GM23338 (cell line): ENCODE data around the gene MYH7. TPM values are rescaled to one million over a fixed set of nuclear protein-coding genes. Genes with fewer than 3 reads are reported as not detected.

Experiments
- ATAC-seq: fragments of 200-7000 bp; cut with Tn5 transposase; 3 replicates; pipeline ENCODE4 v1.9.1; 2020
- DNase-seq: peaks from one replicate; pipeline ENCODE4 v3.0.0-alpha.2; 2015; ENCODE audit warnings: low spot score
- H2AFZ ChIP-seq: fragments of 200-600 bp; sonication (generic); 2 replicates; pipeline ENCODE4 v1.8.0; 2016; ENCODE audit warnings: antibody characterized with exemption, mild to moderate bottlenecking, moderate library complexity
- H3F3A ChIP-seq: fragments of 200-600 bp; sonication (generic); replicated peaks from 2 replicates; pipeline ENCODE4 v1.8.0; 2017; ENCODE audit warnings: antibody characterized with exemption, mixed run types, low read depth
- H3K27ac ChIP-seq: fragments of 200-600 bp; sonication (generic); 2 replicates; pipeline ENCODE4 v1.6.1; 2016; ENCODE audit warnings: low read depth
- H3K27me3 ChIP-seq: fragments of 200-600 bp; sonication (generic); 2 replicates; pipeline ENCODE4 v1.8.0; 2016; ENCODE audit warnings: mild to moderate bottlenecking, mixed run types, moderate library complexity; ENCODE audit not compliant: insufficient read depth
- H3K36me3 ChIP-seq: fragments of 200-600 bp; sonication (generic); 2 replicates; pipeline ENCODE4 v1.8.0; 2016; ENCODE audit warnings: mild to moderate bottlenecking; ENCODE audit not compliant: insufficient read depth
- H3K4me1 ChIP-seq: fragments of 200-600 bp; sonication (generic); 2 replicates; pipeline ENCODE4 v1.8.0; 2016; ENCODE audit warnings: mild to moderate bottlenecking, moderate library complexity; ENCODE audit not compliant: insufficient read depth
- H3K4me2 ChIP-seq: fragments of 200-600 bp; sonication (generic); 2 replicates; pipeline ENCODE4 v1.7.1; 2017; ENCODE audit warnings: mixed run types
- H3K4me3 ChIP-seq: fragments of 200-600 bp; sonication (generic); 2 replicates; pipeline ENCODE4 v1.6.1; 2016; ENCODE audit warnings: mixed run types
- H3K79me2 ChIP-seq: fragments of 200-600 bp; sonication (generic); replicated peaks from 2 replicates; pipeline ENCODE4 v1.8.0; 2017; ENCODE audit warnings: mild to moderate bottlenecking; ENCODE audit not compliant: insufficient read depth
- H3K9me2 ChIP-seq: fragments of 200-600 bp; sonication (generic); 2 replicates; pipeline ENCODE4 v1.8.0; 2017; ENCODE audit not compliant: insufficient read depth
- H4K20me1 ChIP-seq: fragments of 200-600 bp; sonication (generic); replicated peaks from 2 replicates; pipeline ENCODE4 v1.8.0; 2017; ENCODE audit warnings: mild to moderate bottlenecking; ENCODE audit not compliant: insufficient read depth
- H3K27ac Mint-ChIP-seq: 2 replicates; pipeline ENCODE4 v1.8.0; 2020; ENCODE audit warnings: inconsistent platforms, mild to moderate bottlenecking, moderate library complexity, mixed read lengths
- H3K27me3 Mint-ChIP-seq: 3 replicates; pipeline ENCODE4 v1.8.0; 2022; ENCODE audit warnings: low read depth, mild to moderate bottlenecking, moderate library complexity, mixed read lengths, inconsistent platforms; ENCODE audit not compliant: insufficient read depth, poor library complexity
- H3K36me3 Mint-ChIP-seq: 3 replicates; pipeline ENCODE4 v1.8.0; 2021; ENCODE audit warnings: low read depth, mild to moderate bottlenecking, inconsistent platforms, moderate library complexity, mixed read lengths
- H3K4me1 Mint-ChIP-seq: 3 replicates; pipeline ENCODE4 v1.8.0; 2020; ENCODE audit warnings: mild to moderate bottlenecking, inconsistent platforms, mixed read lengths
- H3K4me3 Mint-ChIP-seq: 3 replicates; pipeline ENCODE4 v1.8.0; 2021; ENCODE audit warnings: moderate library complexity, mild to moderate bottlenecking, inconsistent platforms, mixed read lengths
- H3K9me3 Mint-ChIP-seq: 3 replicates; pipeline ENCODE4 v1.8.0; 2020; ENCODE audit warnings: moderate library complexity, mild to moderate bottlenecking, inconsistent platforms, mixed read lengths
- ETS1 ChIP-seq: IDR thresholded peaks from 2 replicates; pipeline ENCODE4 v1.6.1; 2016; ENCODE audit warnings: antibody characterized with exemption
- EZH2 ChIP-seq: fragments of 200-600 bp; sonication (generic); IDR thresholded peaks from one replicate; pipeline ENCODE4 v1.8.0; 2017; ENCODE audit warnings: antibody characterized with exemption, mild to moderate bottlenecking, low read depth; ENCODE audit not compliant: unreplicated experiment
- JUNB ChIP-seq: IDR thresholded peaks from one replicate; pipeline ENCODE4 v1.6.1; 2016; ENCODE audit warnings: antibody characterized with exemption; ENCODE audit not compliant: unreplicated experiment
- NANOG ChIP-seq: IDR thresholded peaks from 2 replicates; pipeline ENCODE4 v1.6.1; 2016; ENCODE audit warnings: antibody characterized with exemption, borderline replicate concordance
- STAT1 ChIP-seq: IDR thresholded peaks from one replicate; pipeline ENCODE4 v1.6.1; 2016; ENCODE audit warnings: antibody characterized with exemption; ENCODE audit not compliant: unreplicated experiment
- ZNF114 ChIP-seq: fragments of 250-450 bp; sonication (Bioruptor Pico); IDR thresholded peaks from 2 replicates; pipeline ENCODE4 v1.5.0; 2020; ENCODE audit warnings: mild to moderate bottlenecking, moderate library complexity
- ZNF331 ChIP-seq: fragments of 250-450 bp; sonication (Bioruptor Pico); IDR thresholded peaks from 2 replicates; pipeline ENCODE4 v1.5.0; 2020; ENCODE audit warnings: low read depth, mild to moderate bottlenecking, moderate library complexity
- polyA plus RNA-seq: library from polyadenylated mRNA; unstranded; fragments of >200 nt; fragmentation: Nextera tagmentation; extraction: Ambion mirVana; gene quantifications from 2 replicates; pipeline ENCODE4 v1.2.1, GENCODE V29; 2016
- total RNA-seq: library from RNA; depleted of rRNA; stranded (reverse); fragments of >200 nt; shearing (Covaris generic); gene quantifications from 2 replicates; pipeline ENCODE4 v1.2.3, GENCODE V29; 2014
- TF ChIP-seq, protein P1 (sequence below), 2 experiments: fragments of 200-600 bp in 1 of 2; sonication (generic) in 1 of 2; conservative IDR thresholded peaks; 2 replicates each; pipeline versions ENCODE4 v1.5.1 to v1.6.1; 2016 to 2017; ENCODE audit warnings: antibody characterized with exemption in 2 of 2, low read depth in 2 of 2, mild to moderate bottlenecking in 2 of 2, moderate library complexity in 1 of 2
- TF ChIP-seq, protein P2 (sequence below): IDR thresholded peaks from one replicate; pipeline ENCODE4 v1.6.1; 2018; ENCODE audit warnings: antibody characterized with exemption; ENCODE audit not compliant: unreplicated experiment
- TF ChIP-seq, protein P3 (sequence below): fragments of 250-450 bp; sonication (Bioruptor Pico); IDR thresholded peaks from 2 replicates; pipeline ENCODE4 v1.5.0; 2020; ENCODE audit warnings: mild to moderate bottlenecking, moderate library complexity

Gene MYH7
- total and polyA plus RNA-seq, 2 experiments from 2014 or later: not detected

- no peak overlapping the region for H3K4me3 ChIP-seq
- no peaks in the 10 kb centered on the region for H3K27me3 ChIP-seq
- peak overlapping the region; percentile 98 for H2AFZ ChIP-seq
- H3K36me3 ChIP-seq: no peaks in the 10 kb centered on the region
- H4K20me1 ChIP-seq: no peaks in the 10 kb centered on the region
- H3K36me3 Mint-ChIP-seq: no peaks in the 10 kb centered on the region; the same call in 2 of the 3 replicates
- ATAC-seq: no peak
- H3K27ac ChIP-seq: no peak overlapping the region
- peaks cover 25% of the 10 kb centered on the region for H3K4me1 Mint-ChIP-seq
- DNase-seq: no peak
- no peak overlapping the region for H3K27ac Mint-ChIP-seq
- H3K9me2 ChIP-seq: peaks cover 7% of the 10 kb centered on the region; the same call in 1 of the 2 replicates
- TF ChIP-seq ZNF331 (no peak), ZNF114 (CRISPR knock-in tag) (no peak), JUNB (no peak), NANOG (no peak), ETS1 (no peak), EZH2 (no peak), STAT1 (no peak)
- TF ChIP-seq, protein P1, sequence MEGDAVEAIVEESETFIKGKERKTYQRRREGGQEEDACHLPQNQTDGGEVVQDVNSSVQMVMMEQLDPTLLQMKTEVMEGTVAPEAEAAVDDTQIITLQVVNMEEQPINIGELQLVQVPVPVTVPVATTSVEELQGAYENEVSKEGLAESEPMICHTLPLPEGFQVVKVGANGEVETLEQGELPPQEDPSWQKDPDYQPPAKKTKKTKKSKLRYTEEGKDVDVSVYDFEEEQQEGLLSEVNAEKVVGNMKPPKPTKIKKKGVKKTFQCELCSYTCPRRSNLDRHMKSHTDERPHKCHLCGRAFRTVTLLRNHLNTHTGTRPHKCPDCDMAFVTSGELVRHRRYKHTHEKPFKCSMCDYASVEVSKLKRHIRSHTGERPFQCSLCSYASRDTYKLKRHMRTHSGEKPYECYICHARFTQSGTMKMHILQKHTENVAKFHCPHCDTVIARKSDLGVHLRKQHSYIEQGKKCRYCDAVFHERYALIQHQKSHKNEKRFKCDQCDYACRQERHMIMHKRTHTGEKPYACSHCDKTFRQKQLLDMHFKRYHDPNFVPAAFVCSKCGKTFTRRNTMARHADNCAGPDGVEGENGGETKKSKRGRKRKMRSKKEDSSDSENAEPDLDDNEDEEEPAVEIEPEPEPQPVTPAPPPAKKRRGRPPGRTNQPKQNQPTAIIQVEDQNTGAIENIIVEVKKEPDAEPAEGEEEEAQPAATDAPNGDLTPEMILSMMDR (conservative IDR thresholded peaks at IDR 0.05; ENCODE audit: low read depth in 2 of 2): no peak
- TF ChIP-seq, protein P2, sequence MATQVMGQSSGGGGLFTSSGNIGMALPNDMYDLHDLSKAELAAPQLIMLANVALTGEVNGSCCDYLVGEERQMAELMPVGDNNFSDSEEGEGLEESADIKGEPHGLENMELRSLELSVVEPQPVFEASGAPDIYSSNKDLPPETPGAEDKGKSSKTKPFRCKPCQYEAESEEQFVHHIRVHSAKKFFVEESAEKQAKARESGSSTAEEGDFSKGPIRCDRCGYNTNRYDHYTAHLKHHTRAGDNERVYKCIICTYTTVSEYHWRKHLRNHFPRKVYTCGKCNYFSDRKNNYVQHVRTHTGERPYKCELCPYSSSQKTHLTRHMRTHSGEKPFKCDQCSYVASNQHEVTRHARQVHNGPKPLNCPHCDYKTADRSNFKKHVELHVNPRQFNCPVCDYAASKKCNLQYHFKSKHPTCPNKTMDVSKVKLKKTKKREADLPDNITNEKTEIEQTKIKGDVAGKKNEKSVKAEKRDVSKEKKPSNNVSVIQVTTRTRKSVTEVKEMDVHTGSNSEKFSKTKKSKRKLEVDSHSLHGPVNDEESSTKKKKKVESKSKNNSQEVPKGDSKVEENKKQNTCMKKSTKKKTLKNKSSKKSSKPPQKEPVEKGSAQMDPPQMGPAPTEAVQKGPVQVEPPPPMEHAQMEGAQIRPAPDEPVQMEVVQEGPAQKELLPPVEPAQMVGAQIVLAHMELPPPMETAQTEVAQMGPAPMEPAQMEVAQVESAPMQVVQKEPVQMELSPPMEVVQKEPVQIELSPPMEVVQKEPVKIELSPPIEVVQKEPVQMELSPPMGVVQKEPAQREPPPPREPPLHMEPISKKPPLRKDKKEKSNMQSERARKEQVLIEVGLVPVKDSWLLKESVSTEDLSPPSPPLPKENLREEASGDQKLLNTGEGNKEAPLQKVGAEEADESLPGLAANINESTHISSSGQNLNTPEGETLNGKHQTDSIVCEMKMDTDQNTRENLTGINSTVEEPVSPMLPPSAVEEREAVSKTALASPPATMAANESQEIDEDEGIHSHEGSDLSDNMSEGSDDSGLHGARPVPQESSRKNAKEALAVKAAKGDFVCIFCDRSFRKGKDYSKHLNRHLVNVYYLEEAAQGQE: no peak
- TF ChIP-seq, protein P3, sequence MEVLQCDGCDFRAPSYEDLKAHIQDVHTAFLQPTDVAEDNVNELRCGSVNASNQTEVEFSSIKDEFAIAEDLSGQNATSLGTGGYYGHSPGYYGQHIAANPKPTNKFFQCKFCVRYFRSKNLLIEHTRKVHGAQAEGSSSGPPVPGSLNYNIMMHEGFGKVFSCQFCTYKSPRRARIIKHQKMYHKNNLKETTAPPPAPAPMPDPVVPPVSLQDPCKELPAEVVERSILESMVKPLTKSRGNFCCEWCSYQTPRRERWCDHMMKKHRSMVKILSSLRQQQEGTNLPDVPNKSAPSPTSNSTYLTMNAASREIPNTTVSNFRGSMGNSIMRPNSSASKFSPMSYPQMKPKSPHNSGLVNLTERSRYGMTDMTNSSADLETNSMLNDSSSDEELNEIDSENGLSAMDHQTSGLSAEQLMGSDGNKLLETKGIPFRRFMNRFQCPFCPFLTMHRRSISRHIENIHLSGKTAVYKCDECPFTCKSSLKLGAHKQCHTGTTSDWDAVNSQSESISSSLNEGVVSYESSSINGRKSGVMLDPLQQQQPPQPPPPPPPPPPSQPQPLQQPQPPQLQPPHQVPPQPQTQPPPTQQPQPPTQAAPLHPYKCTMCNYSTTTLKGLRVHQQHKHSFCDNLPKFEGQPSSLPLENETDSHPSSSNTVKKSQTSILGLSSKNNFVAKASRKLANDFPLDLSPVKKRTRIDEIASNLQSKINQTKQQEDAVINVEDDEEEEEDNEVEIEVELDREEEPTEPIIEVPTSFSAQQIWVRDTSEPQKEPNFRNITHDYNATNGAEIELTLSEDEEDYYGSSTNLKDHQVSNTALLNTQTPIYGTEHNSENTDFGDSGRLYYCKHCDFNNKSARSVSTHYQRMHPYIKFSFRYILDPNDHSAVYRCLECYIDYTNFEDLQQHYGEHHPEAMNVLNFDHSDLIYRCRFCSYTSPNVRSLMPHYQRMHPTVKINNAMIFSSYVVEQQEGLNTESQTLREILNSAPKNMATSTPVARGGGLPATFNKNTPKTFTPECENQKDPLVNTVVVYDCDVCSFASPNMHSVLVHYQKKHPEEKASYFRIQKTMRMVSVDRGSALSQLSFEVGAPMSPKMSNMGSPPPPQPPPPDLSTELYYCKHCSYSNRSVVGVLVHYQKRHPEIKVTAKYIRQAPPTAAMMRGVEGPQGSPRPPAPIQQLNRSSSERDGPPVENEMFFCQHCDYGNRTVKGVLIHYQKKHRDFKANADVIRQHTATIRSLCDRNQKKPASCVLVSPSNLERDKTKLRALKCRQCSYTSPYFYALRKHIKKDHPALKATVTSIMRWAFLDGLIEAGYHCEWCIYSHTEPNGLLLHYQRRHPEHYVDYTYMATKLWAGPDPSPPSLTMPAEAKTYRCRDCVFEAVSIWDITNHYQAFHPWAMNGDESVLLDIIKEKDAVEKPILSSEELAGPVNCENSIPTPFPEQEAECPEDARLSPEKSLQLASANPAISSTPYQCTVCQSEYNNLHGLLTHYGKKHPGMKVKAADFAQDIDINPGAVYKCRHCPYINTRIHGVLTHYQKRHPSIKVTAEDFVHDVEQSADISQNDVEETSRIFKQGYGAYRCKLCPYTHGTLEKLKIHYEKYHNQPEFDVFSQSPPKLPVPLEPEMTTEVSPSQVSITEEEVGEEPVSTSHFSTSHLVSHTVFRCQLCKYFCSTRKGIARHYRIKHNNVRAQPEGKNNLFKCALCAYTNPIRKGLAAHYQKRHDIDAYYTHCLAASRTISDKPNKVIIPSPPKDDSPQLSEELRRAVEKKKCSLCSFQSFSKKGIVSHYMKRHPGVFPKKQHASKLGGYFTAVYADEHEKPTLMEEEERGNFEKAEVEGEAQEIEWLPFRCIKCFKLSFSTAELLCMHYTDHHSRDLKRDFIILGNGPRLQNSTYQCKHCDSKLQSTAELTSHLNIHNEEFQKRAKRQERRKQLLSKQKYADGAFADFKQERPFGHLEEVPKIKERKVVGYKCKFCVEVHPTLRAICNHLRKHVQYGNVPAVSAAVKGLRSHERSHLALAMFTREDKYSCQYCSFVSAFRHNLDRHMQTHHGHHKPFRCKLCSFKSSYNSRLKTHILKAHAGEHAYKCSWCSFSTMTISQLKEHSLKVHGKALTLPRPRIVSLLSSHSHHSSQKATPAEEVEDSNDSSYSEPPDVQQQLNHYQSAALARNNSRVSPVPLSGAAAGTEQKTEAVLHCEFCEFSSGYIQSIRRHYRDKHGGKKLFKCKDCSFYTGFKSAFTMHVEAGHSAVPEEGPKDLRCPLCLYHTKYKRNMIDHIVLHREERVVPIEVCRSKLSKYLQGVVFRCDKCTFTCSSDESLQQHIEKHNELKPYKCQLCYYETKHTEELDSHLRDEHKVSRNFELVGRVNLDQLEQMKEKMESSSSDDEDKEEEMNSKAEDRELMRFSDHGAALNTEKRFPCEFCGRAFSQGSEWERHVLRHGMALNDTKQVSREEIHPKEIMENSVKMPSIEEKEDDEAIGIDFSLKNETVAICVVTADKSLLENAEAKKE: no peak
- H3K4me1 ChIP-seq: peaks cover 21% of the 10 kb centered on the region
- no peak overlapping the region for H3K4me3 Mint-ChIP-seq
- no peaks in the 10 kb centered on the region for H3K79me2 ChIP-seq
- no peaks in the 10 kb centered on the region for H3F3A ChIP-seq
- peaks cover 25% of the 10 kb centered on the region for H3K27me3 Mint-ChIP-seq
- H3K4me2 ChIP-seq: no peak overlapping the region
- no peaks in the 10 kb centered on the region for H3K9me3 Mint-ChIP-seq
Observed at GRCh38 chr14:23439107-23439835, 3.8 kb upstream of the MYH7 start.
